ENCODE results near the gene NEK10. TPM values are rescaled to one million over a fixed set of nuclear protein-coding genes. Genes with fewer than 3 reads are reported as not detected.
A peak's percentile ranks its signal among the peaks of the same experiment; 100 is the strongest.

Gene NEK10
- total RNA-seq, 1 experiment from 2014 or later: 1.4 TPM

DNA sequence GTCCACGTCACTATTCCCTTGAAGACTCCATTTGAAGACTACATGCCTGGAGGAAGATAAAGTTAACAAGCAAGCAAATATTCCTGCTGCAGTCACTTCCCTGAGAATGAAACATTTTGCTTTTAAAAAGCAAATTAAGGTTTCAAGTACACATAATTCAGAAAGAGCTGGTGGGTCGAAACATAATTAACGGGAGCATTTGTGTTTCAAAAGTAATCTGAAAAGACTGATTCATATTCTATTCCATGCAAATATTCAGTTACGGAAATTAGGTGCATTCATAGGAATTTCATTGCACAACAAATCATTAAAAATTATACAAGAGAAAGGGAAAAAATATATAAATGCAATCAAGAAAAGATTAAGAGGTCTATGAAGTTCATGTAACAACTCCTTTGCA is 260.9 kb downstream of the NEK10 start:
- DNase-seq (ENCODE audit: low read depth): no peak

DNA sequence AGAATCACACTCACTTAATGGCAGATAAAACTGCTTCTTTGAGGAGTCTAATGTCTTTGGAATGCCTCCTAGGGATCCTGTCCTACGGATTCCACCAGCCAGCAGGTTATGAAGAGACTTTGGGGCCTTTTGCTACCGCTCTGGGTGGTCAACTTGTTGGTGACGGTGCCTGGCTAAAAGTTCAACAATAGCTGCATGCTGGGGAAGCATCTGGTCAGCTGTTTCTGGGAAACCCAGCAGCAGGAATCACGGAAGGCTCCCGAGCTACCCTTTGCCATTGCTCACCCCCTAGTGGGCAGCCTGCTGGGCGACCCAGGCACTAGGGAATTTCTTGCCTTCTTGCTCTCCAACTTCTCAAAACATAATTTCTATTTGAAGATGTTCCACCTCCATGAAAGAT is 263.3 kb downstream of the NEK10 start:
- no peak for DNase-seq (ENCODE audit: low read depth)

DNA sequence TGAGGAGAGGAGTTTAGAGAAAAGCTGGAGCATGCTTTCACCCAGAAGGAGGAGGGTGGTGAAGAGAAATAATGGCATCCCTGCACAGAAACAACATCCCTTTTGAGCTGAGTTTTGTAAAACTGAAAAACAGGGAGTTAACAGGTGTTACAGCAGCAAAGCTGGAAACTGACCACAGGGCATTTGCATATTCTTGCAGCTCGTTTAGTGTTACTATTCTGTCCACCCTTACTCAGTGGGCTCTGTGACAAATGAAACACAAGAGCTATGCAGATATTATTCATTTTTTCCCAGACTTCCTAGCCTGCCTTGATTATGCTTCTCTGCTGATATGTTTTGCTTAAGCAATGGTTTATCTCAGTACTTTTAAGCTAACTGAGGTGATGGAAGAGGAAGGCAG is 272.0 kb downstream of the NEK10 start:
- DNase-seq (ENCODE audit: low read depth): no peak

DNA sequence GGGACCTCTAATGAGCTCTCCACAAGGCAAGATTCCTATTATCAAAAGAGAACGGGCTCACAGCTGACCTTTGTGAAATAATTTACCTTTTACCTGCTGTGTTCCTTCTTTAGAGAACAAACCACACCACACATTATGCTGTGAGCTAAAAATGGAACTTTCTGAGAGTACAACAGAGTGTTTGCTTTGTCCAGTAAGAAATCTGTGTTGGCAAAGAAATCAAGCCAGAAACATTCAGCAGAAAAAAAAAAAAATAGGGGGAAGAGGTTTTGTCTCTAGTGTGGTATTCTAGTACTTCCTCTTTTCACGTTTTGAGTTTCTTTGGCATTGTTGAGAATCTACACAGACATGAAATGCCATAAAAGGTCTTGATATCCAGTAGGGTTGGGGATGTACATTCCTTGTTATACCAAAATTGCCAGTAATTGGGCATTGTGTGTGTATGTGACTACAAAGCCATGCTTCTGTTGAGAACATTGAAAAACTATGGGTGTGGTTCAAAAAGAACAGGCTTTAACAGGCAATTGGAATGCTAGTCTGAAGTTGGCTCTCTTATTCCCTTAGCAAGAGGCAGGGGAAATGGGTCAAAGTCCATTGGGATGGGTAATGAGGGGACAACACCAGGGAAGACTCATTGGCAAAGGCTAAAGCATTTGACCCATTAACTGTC is 273.5 kb downstream of the NEK10 start:
- DNase-seq (ENCODE audit: low read depth): no peak

- no peak for DNase-seq (ENCODE audit: low read depth)
Measured at GRCh38 chr3:27094721-27095120, 274.5 kb downstream of the NEK10 start.

GRCh38 chr3:27093771-27094170 is 275.4 kb downstream of the NEK10 start:
- DNase-seq (ENCODE audit: low read depth): no peak

GRCh38 chr3:27090275-27091041 is 278.7 kb downstream of the NEK10 start:
- no peak for DNase-seq (ENCODE audit: low read depth)

DNA sequence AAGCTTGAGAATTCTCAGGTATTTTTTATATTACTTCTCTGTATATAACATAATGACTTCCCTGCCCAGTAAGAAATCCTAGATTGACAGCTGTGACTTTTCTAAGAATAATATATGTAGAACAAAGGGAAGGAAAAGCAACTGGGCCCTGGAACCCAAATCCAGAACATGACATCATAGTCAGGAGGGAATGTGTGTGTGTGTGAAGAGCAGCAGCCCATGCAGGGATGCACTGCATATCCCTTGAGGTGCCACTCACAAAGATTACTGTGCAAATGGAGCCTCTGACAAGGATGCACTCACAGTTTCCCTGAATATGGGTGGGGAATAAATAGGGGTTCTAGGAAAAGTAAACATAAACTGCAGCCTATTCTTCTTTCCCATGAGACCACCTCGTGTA is 279.5 kb downstream of the NEK10 start:
- no peak for DNase-seq (ENCODE audit: low read depth)

- no peak for DNase-seq (ENCODE audit: low read depth)
Measured at GRCh38 chr3:27089068-27089467, 280.1 kb downstream of the NEK10 start.

- no peak for DNase-seq (ENCODE audit: low read depth)
Measured at GRCh38 chr3:27085829-27086730, 283.1 kb downstream of the NEK10 start.

- DNase-seq (ENCODE audit: low read depth): no peak
Measured at GRCh38 chr3:27081992-27082607, 287.1 kb downstream of the NEK10 start.

DNA sequence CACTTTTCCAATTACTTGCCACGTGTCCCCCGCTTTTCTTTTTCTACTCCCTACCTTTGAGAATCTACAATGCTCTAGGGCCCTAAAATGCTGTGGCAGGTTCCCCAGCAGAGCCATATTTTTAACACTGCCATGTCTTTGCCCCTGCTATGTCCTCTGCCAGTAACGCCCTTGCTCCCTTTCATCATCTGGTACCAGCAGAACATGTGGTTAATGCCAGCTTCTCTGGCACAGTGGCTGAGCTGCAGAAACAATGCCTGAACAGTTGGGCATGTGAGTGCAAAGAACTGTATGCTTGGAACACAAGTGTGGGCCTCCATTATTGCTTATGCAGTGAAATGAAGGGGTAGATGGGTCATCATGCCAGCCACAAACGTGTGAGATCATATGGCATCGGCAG is 287.6 kb downstream of the NEK10 start:
- DNase-seq (ENCODE audit: low read depth): no peak

DNA sequence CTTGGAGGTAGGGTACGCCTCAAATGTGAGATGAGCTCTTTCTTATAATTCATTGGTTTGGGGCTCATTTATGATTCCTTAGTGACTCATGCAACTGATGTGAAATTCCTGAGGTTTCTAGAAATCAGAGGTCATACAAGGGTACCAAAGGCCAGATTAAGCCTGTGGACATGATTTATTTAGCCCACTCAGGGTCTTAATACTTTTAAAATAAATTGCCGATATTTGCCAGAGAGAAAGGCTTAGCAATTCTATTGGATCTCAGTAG is 289.0 kb downstream of the NEK10 start:
- DNase-seq (ENCODE audit: low read depth): peak; percentile 24

DNA sequence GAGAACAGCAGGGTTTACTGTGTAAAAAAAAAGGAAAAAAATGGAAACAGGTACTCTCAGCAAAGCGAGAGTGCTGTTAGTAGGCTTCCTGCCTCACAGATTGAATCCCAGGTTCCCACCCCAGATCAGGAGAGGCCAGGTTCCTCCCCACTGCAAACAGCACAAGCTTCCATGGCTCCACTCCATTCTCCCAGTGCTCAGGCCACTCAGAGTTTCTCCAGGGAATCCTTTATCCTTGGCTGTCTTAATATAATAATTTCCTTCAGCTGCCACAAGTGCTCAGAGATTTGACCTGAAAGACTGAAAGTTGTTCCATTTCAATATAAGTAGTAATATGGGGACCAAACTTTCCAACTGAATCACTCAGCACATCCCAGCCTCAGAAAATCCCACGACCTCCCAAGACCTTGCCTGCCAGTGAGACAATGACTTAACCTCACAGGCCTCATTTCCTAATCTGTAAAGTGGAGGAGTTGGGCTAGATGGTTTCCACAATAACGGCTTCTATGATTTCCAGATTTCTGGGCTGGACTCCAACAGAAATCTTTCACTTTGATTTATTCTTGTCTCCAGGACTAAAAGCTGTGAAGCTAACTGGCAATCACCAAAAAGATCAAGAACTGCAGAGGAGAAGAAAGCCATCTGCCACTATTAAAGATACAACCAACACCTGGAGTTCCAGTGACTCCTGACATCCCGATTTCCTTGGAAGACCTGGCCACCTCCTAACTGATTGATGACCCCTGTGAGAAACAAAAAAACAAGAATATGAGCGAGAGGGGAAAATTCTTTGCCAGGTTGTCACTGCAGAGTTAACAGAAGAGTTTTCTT is 289.5 kb downstream of the NEK10 start:
- peak; percentile 36 for DNase-seq (ENCODE audit: low read depth)

DNA sequence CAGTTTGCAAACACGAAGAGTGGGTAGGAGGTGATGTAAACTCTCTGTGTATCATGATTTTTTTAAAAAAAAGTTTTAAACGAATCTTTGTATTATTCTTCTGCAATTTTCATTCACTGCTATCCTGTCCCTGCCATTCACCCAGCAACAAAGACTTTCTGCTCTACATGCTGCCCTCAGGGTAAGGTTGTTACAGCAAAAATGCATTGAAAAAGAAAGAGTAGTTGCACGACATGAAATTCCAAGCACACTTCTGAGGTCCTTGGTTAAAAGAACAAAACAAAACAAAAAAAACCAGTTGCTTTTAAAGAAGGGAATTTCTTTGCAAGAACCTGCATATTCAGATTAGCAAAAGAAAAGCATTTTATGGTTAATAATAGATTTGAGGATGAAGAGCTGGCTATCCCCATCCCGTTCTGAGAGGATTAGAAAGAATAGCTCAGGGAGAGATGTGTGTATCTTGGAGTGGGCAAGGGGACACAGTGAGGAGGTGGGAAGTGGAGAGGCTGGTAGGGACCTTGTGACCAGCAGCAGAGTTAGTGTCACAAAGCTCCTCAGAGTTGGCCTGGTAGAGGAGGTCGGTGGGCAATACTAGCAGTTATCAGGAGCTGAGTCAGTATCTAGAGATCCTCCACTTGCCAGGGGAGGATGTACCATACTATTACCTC is 290.8 kb downstream of the NEK10 start:
- no peak for DNase-seq (ENCODE audit: low read depth)

GRCh38 chr3:27076815-27077630 is 292.2 kb downstream of the NEK10 start:
- DNase-seq (ENCODE audit: low read depth): no peak

- no peak for DNase-seq (ENCODE audit: low read depth)
Measured at GRCh38 chr3:27074914-27075313, 294.3 kb downstream of the NEK10 start.

GRCh38 chr3:27073912-27074311 is 295.3 kb downstream of the NEK10 start:
- no peak for DNase-seq (ENCODE audit: low read depth)

DNA sequence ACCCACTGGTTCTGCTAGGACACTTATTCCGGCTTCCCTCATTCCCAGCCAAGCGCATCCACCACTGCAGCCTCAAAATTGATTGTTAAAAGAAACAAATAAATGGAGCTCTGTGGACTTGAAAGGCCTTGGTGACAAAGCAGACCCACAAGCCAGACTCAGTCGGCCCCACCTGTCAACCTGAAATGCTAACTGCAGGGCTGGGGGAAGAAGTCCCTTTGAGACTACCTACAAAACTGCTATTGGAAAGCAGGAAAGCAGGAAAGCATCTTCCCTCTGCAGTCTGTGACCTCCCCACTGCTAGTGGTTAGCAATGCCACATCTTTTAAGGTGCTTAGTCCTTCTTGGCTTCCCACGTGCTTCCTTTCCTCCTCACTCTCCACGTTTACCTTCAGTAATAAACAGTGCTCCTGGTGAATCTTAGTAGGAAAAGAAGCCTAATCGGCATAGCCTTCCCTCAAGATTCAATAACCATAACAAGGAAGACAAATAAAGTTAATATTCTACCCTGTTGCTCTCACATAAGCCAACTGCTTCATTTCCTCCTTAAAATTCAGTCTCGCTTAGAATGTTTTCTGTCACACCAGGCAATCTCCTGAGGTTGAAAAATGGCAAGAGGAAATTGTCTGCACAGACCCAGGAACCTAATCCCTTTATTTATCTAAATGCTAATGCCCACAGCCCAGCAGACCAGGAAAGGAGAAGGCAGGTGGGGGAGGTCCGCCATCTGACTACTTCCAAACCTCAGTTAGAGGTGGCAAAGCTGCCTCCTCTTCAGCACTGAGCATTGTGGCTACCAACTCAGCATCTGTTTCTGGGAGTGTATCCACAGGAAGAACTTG is 296.2 kb downstream of the NEK10 start:
- no peak for DNase-seq (ENCODE audit: low read depth)
